ENCODE data around the gene EML4.
"Not testable (repeated sequence)": the region's sequence is repeated elsewhere in the genome, so short reads cannot be mapped to it uniquely, and the experiment has no call there.

EML4 gene

DNA sequence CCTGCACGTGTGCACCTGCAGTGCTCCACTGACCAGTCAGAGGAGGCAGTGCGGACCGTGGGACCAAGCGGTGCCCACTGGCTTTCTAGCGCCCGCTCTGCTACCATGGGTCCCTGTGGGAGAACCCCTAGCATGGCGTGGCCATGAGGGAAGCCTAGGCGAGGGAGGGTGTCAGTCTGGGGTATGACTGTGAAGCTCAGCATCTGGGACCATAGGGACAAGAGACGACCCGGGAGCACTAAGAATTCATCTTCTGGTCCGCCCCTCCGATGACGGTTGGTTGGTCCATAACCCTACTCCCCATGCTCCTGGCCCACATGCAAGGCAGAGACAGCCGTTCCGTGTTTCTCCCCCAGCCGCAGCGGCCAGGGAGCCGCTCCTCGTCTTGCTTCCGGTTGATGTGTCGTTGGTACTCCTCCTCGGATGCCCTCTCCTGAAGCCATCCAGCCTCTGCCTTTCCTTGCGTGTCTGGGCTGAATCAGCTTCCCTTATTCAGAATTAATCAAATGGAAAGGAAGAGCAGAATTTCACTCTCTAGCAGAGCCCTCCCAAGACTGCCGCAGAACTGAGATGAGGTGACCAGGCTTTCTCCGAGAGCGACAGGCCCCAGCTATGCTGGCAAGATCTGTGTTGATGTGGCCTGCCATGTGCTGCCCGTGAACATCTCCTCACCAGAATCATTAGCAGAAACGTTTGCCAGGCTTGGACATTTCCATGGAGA lies 168.9 kb downstream of the EML4 start:
- DNase-seq, result no peak

DNA sequence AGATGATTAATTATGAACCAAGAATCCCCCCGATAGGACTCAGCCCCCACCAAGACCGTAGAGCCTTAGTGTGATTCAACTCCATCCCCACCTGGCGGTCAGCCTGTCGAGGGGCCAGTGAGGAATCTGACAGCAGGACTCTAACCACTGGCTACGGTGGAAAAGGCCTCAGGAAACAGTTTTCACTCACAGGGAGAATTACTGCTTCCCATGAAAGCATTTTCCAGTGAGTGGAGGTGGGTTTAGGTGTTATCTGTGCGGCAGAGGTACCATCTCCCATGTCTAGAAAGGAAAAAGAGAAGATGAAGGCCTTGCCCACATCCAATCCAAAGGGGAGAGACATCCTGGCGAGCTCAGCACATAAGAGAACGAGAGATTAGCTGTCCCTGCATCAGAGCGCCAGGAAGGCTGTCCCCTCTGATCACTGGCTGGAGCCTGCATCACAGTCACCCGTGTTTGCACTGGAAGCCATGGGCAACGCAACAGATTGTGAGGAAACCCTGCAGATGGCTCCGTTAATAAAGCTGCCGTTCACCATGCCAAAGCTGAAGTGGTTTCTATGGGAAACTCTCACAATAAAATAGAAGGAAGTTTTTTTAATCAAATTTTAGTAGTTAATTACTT lies 169.5 kb downstream of the EML4 start:
- DNase-seq, result no peak

DNA sequence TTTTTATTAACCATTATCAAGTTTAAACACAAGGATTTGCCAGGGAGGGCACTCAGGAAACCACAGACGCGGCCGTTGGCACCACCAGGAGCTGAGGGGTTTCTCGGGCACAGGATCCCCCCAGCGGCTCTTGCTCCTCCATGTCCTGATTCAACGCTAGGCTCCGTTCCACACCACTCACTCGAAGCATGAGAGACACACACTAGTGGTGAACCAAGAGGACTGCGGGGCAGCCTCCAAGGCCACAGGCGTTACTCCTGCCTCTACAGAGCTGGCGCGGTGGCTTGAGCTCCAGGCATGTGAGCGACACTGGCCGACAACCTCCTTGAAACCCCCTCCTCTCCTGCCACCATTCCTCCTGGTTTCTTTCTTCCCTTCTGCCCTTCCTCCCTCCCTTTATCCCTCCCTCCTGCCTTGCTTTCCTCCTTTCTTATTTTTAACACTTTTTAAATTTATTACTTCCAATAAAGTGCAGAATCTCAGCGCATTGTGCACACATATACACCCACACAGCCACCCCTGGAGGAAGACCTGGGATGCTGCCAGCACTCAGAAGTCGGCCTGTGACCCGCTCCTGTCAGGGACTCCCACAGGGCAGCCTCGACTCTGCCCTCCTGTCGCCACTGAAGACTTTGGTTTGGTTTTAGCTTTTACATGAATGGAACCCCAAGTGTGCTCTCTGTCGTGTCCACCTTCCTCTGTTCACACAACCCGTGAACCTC lies 170.2 kb downstream of the EML4 start:
- no peak for DNase-seq

DNA sequence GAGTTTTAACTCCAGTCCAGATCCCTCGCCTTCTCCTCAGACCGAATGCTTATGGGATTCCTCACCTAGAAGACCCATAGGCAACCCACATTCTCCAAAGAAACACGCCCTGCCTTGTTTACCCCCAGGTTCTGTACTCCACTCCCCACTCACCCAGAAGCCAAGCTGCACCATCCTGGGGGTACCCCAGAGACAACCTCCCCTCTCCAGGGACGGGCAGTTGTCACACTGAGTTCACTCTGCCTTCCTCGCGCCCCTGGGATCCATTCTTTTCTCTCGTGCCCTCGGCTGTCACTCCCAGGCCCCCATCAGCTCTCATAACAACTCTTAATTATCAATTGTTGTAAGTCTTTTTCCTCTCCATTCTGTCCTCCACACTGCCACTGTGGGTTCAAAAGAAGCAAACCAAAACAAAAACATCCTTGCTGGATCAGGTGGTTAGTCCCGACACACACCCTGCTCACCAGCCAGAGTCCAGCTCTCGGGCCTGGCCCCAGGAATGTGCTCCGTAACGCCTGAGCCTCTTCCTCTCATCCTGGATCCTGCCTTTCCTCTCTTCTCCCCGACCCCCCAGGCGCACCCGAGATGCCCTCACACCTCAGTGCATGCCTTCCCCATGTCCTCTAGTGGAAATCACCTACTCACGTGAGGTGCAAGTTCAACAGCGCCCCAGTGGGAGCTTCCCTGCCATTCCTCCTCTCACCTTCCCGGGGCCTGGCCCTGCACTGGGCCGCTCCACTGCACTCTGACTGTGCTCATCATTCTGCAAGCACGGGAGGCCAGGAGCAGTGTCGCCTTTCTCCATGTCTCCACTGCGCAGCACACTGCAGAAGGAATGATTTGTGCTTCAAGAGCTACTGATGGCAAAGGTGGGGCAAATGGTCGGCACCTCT lies 171.1 kb downstream of the EML4 start:
- no peak for DNase-seq

DNA sequence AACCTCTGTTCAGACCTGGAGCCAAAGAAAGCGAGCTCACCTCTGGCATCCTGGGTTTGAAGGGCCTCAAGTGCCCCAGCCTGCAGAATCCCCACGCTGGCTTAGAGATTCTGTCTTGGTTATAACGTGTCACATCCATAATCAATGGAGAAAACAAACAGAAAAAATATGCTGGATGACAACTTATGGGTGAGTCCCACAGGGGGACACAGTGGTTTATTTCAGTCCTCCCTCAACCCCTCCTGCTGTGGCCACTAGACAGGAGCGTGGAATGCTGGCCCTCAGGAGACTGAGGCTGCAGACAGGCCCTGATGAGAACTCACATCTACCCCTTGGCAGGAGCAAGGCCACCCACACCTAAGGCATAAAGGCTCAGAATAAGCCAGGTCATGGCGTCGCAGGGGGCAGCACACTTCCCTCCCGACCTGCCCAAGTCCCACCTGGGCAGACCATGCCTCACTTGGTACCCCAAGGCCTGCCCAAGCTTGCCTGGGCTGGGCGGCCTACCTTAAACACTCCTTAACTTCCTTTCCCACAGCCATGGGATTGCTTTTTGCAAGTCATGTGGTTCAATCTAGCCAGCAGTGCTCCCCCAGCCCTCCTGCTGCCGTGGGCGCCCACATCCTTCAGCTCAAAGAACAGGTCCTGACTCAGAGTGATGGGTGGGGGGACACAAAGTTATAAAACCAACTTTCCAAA lies 171.9 kb downstream of the EML4 start:
- no peak for DNase-seq

DNA sequence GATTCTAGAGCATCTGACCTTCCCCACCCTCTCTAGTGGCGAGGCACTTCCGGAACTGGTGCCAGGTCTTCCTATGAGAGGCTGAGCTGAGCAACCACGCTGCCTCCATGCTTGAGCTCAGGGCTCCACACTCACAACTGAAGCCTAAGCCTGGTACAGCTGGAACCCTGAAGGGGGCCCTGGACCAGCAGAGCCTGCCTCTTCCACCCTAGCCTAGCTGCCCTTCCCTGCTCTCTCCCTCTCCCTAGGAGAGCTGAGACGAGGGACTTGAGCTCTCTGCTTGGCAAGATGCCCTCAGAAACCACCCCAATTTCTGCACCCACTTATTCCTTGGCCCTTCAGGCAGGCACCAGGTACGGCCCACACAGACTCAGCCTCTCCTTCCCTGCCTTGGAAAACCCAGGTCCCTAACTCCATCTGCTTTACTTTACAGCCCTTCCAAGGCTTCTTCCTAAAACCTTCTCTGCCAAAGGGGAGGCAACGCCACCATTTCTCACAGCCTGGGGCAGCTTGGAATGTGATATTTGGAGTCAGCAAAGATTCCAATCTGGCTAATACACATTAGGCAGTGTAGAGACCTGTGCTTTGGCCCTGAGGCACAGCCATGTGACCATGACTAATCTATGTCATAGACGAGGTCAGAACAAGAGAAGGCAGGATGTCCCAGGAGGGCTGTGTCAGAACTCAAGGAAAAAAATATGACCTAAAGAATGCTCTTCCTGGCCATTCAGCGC lies 173.1 kb downstream of the EML4 start:
- DNase-seq, result no peak

DNA sequence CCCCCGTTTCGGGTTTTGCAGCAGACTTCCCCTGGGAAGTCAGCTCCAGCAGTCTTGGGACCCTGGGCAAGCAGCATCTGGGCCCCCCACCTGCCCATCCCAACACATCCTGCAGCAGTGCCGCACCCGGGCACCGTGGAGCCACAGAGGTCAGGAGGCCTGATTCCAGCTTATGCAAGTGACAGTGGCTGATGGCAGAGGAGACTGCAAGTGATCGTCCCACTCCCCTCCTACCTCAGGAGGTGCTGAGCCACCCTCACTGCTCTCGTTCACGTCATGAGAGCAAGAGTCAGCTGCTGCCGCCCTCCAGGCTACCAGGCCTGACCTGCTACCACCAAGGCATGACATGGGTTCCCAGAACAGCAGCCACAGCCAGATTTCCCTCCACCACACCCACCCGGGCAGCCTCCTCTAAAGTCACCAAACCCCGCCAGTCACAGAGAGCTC lies 173.7 kb downstream of the EML4 start:
- DNase-seq, result no peak

DNA sequence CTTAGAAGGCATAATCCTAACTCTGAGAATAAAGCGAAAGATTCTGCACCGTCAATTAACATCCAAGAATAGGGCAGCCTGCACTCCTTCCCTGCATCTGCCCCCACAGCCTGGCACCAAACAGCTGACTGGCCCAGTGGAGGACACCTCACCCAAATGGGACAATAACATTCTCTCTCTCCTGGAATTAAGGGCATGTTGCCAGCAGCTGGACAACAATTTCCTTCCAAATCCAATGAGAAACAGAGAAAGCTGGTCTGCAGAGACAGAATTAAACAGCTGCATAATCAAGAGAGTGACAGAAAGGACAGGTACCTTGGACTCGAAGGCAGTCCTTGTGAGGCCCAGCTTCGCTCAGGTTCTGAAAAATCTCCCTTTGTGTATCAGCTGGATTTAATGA lies 176.8 kb downstream of the EML4 start:
- no peak for DNase-seq

DNA sequence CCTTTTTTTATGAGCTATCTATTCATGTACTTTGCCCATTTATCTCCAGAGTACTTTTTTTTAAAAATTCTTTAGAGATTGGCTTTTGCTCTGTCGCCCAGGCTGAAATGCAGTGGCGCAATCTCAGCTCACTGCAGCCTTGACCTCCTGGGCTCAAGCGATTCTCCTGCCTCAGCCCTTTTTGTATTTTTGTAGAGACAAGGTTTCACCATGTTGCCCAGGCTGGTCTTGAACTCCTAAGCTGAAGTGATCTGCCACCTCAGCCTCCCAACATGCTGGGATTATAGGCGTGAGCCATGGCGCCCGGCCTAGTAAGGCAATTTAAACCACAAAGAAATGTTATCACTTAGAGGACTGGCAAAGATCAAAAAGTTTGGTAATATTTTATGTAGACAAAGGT lies 177.7 kb downstream of the EML4 start:
- not testable (repeated sequence) for DNase-seq

DNA sequence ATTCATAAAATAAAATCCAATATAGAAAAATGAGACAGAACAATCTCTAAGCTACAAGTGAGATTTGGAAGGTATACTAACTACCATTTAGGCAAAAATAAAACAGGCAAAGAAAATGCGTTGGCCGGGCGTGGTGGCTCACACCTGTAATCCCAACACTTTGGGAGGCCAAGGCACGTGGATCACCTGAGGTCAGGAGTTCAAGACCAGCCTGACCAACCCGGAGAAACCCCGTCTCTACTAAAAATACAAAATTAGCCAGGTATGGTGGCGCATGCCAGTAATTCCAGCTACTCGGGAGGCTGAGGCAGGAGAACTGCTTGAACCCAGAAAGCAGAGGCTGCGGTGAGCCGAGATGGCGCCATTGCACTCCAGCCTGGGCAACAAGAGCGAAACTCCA lies 178.4 kb downstream of the EML4 start:
- DNase-seq, result not testable (repeated sequence)

DNA sequence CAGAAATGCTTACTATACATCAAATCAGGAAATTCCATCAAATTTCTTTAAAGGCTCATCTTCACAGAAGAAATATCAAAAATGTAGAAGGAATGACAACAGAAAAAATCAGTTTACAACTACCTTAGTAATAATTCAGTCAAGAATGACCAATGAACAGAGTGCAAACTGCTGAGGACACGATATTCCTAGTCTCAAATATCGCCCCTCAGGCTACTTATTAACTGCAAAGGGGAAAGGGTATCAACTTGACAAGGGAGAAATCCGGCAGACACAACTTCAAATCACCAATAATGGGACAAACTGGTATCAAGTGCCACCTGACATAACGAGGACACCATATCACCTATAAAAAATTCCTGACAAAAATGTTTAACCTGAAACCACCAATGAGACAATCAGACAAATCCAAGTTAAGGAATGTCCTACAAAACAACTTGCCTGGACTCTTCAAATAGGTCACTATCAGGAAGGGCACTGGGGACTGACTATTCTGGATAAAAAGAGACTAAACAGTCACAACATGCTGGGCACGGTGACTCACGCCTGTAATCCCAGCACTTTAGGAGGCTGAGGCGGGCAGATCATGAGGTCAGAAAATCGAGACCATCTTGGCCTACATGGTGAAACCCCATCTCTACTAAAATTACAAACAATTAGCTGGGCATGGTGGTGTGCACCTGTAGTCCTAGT lies 179.1 kb downstream of the EML4 start:
- DNase-seq, result no peak

DNA sequence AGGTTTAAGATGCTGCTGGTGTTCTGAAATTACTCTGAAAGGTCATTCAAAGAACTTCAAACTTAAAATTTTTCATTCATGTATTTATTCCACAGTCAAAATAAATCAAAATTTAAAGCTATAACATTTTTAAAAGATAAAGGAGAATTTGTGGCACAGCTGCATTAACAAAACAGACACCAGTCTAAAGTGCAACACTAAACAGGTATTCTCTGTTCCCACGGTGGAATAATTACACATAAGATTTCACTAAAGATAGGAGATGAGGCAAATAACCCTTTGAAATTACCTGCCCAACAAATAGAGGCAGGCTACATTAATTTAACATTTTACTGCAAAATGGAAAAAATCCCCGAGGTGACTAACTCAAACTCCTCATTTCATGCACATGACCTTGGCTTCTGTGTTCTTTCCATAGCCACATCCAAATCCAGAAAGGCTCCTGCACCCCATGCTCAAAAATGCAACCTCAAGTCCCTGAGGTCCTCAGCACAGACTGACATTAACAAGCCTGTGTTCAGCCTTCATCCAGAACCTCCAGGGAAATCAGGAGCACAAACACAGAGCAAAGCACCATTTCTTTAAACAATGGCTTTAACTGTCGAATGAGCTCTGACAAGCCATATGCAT lies 181.4 kb downstream of the EML4 start:
- DNase-seq, result no peak

DNA sequence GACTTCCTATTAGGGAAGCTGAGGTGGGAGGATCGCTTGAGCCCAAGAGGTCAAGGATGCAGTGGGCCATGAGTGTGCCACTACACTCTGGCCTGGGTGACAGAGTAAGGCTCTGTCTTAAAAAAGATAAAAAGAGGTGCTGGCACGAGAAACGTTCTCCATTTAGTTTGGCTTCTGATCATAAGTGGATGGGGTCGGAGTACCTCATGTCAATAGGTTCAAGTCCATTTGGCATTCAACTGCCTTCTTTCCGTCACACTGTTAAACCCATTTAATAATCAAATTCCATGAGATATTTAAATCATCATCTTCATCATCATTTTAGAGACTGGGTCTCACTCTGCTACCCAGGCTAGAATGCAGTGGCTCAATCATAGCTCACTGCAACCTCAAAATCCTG lies 182.7 kb downstream of the EML4 start:
- no peak for DNase-seq

DNA sequence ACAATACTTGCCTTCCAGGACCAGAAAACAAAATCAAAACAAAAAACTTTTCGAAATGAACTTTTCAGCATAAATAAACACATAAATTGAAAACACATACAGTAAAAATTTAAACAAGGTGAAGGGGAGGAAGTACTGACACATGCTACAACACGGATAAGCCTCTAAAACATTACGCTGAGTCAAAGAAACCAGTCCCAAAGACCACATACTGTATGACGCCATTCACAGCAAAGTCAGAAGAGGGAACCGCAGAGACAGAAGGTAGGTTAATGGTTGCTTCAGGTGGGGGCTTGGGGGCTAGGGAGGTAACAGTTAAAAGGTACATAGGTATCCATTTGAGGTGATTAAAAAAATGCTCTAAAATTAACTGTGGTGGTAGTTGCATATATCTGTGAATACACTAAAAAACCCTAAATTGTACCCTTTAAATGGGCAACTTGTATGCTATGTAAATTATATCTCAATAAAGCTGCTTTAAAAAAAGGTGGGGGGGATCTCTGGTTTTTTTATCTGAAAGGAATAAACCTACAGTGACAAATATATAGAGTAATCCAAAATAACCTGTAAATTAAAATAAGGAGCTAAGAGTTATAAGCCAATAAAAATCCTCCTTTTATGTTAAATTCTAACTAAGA lies 184.8 kb downstream of the EML4 start:
- DNase-seq, result no peak

DNA sequence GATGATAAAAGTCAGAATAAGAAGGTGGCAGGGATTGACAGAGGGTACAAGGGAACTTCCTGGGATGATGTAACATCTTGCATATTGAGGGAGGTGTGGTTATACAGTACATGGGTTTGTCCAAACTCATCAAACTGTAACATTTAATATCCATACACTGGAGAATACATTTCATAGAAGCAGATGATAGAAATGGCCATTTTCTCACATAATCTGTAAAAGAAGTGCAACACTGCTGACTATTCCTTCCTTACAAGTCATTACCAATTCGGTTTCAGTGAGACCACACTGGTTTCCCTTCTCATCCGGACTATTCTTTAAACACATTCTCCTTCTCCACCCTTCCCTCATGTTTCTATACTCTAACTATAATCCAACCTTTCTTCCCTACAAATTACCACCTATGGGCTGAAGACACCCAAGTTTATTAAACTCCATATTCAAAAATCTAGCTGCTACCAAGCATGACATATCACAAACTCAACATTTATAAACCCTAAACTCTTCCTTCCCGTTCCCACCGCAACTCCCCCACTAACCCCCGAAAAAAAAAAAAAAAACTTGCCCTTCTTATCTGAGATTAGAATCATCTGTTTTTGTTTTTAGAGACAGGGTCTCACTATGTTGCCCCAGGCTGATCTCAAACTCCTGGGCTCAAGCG lies 190.3 kb downstream of the EML4 start:
- no peak for DNase-seq

DNA sequence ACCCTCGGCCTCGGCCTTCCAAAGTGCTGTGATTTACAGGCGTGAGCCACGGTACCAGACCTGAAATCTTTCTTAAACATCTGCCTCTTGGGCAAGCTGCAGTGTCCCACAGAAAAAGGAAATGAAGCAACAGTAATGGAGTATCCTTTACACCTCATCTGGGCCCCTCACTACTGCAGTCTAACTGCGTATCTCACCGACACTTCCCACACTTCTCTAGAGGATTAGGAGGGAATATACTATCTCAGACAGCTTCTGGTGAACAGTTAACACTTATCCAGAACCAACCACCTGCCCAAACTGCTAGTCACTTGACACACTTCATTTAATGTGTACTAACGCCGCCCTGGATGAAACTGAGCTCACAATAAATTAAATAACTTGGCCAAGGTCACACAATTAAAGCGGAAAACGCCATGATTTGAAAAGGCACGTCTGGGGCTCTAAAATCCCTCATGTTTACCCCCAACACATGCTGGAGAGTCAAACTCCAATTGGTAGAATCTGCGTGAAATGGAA lies 190.9 kb downstream of the EML4 start:
- no peak for DNase-seq

DNA sequence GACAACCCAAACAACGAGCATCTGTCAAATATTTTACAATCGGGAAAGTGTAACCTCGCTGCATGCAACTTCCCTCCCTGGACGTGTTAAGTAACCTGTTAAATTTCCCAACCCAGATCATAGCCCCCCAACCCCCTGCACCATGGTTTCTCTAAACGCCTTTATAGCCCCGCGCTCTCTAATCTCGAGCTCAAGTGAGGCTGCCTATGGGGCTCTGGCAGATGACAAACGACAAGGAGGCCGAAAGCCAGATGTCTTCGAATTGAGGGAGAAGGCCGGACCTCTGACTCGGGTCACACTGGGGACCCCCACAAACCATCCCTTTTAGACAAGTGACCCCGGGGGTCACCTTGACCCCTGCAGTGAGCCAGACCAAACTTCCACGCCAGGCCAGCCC lies 191.3 kb downstream of the EML4 start:
- no peak for DNase-seq

DNA sequence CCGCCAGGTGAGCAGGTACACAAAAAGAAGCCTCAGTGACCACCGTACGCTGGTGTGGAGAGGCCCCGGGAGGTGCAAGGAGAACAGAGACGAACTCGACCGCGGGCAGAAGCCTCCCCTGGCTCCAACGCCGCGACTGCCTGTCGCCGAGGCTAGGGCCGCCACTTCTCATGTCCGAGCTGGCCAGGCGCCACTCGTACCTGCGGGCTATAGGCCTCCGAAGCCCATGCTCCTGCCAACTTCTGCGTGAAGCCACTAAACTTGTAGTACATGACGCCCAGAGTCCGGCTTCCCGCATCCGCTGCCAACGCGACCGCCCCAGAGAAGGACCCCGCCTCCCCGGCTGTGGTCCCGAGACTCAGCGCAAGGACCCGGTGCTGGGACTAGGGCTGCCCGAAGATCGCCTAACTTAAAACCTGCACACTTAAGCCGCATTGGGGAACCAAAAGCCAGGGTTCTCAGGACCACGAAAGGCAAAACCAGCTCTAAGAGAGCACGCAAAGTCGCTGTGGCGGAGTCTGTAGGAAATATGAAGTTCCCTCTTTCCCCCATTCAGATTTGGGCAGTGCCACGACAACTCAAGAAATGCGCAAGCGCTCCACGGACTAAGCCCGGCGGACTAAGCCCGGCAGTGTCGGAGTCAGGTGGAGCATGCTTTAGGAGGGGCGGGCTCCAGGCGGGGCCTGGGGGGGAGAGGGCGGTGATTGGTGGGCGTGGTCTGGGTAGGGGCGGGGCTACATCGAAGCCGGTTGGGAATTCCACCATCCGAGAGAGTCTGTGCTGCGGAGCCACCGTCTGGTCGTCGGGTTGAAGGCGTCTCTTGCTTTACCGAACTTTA lies 192.0 kb downstream of the EML4 start, which contains the start of gene COX7A2L:
COX7A2L (minus strand) TSS at position 328 of the 838 bp plus-strand sequence; CDS start at position 272, 56 bp downstream.
- DNase-seq, result peak; percentile 90
